RWPE2 (cell line): Measurements from ENCODE around the gene NR4A3.

Experiments used
- ATAC-seq: fragments of 200-7000 bp; cut with Tn5 transposase; 3 replicates; pipeline ENCODE4 v1.9.1; 2021; ENCODE audit warnings: low read depth
- DNase-seq: peaks from one replicate; pipeline ENCODE4 v3.0.0-alpha.2; 2020; ENCODE audit warnings: low spot score
- H3K27ac ChIP-seq: fragments of 450-650 bp; 2 replicates; pipeline ENCODE4 v1.5.1; 2017; ENCODE audit warnings: mild to moderate bottlenecking; ENCODE audit not compliant: poor library complexity, severe bottlenecking
- H3K27me3 ChIP-seq: fragments of 250-450 bp; sonication (Bioruptor Pico); 2 replicates; pipeline ENCODE4 v1.5.1; 2021; ENCODE audit warnings: mild to moderate bottlenecking, moderate library complexity; ENCODE audit not compliant: insufficient read depth, poor library complexity, severe bottlenecking
- H3K36me3 ChIP-seq: fragments of 250-450 bp; sonication (Bioruptor Pico); 2 replicates; pipeline ENCODE4 v1.5.1; 2020; ENCODE audit warnings: low read depth, mild to moderate bottlenecking, moderate library complexity
- H3K4me1 ChIP-seq: fragments of 250-450 bp; sonication (Bioruptor Pico); 2 replicates; pipeline ENCODE4 v1.5.1; 2021; ENCODE audit warnings: mild to moderate bottlenecking, moderate library complexity; ENCODE audit not compliant: insufficient read depth, poor library complexity, severe bottlenecking
- H3K4me3 ChIP-seq: fragments of 250-450 bp; sonication (Bioruptor Pico); 2 replicates; pipeline ENCODE4 v1.5.1; 2021; ENCODE audit warnings: mild to moderate bottlenecking, moderate library complexity; ENCODE audit not compliant: severe bottlenecking
- H3K9me3 ChIP-seq: fragments of 250-450 bp; sonication (Bioruptor Pico); 2 replicates; pipeline ENCODE4 v1.5.1; 2021; ENCODE audit warnings: mild to moderate bottlenecking, moderate library complexity; ENCODE audit not compliant: severe bottlenecking
- TF ChIP-seq, protein P1 (sequence below): fragments of 450-650 bp; IDR thresholded peaks from one replicate; pipeline ENCODE4 v1.5.1; 2017; ENCODE audit warnings: mild to moderate bottlenecking, moderate library complexity; ENCODE audit not compliant: poor library complexity, severe bottlenecking

The NR4A3 gene

DNA sequence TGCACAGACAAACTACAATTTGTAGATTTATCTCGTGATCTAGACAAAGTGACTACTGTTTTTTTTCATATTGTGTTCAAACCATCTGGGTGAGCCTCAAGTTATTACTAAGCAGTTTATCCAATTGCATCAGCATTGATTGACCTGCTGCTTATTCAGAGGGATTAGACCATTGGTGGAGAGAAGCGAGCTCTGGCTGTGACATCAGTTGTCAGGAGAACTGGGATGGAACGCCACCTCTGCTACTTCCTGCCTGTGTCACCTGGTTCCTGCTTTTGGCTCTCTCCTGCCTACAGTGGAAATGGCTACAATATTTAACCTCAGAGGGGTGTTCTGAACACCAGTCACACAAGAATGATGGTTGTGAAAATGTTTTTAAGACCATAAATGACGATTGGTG, 12.1 kb downstream of the NR4A3 start:
- no peak for ATAC-seq
- TF ChIP-seq, protein P1, sequence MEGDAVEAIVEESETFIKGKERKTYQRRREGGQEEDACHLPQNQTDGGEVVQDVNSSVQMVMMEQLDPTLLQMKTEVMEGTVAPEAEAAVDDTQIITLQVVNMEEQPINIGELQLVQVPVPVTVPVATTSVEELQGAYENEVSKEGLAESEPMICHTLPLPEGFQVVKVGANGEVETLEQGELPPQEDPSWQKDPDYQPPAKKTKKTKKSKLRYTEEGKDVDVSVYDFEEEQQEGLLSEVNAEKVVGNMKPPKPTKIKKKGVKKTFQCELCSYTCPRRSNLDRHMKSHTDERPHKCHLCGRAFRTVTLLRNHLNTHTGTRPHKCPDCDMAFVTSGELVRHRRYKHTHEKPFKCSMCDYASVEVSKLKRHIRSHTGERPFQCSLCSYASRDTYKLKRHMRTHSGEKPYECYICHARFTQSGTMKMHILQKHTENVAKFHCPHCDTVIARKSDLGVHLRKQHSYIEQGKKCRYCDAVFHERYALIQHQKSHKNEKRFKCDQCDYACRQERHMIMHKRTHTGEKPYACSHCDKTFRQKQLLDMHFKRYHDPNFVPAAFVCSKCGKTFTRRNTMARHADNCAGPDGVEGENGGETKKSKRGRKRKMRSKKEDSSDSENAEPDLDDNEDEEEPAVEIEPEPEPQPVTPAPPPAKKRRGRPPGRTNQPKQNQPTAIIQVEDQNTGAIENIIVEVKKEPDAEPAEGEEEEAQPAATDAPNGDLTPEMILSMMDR, result no peak

DNA sequence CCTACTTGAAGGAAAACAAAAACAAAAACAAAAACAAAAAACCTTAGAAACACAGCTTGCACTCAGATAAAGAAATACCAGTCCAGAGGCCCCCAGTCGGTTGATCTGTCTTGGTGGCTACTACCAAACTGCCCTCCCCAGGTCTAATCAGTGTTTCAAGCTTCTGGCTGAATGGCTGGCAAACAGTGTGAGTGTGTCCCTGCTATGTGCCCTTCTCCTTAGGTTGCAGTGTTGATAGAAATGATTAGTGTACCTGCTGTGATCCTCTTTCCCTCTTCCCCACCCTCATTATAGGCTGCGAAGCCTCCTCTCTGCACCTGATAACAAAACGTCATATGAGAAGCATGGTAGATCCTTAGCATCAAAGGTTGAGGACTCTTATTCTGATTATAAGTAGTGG, 12.8 kb downstream of the NR4A3 start:
- H3K27ac ChIP-seq, result no peak overlapping the region
- no peak for ATAC-seq
- DNase-seq, result no peak
- no peaks in the 10 kb centered on the region for H3K36me3 ChIP-seq
- H3K4me1 ChIP-seq, result no peaks in the 10 kb centered on the region
- H3K4me3 ChIP-seq, result no peak overlapping the region
- TF ChIP-seq, protein P1, result no peak
- H3K27me3 ChIP-seq, result peaks cover 25% of the 10 kb centered on the region
- H3K9me3 ChIP-seq, result no peaks in the 10 kb centered on the region

More for the DNA sequence above, 12.1 kb downstream of the NR4A3 start:
- Histone ChIP-seq H3K4me3 (no peak overlapping the region), H3K9me3 (no peaks in the 10 kb centered on the region), H3K36me3 (no peaks in the 10 kb centered on the region), H3K27ac (no peak overlapping the region), H3K4me1 (no peaks in the 10 kb centered on the region), H3K27me3 (peaks cover 33% of the 10 kb centered on the region)
- no peak for DNase-seq

DNA sequence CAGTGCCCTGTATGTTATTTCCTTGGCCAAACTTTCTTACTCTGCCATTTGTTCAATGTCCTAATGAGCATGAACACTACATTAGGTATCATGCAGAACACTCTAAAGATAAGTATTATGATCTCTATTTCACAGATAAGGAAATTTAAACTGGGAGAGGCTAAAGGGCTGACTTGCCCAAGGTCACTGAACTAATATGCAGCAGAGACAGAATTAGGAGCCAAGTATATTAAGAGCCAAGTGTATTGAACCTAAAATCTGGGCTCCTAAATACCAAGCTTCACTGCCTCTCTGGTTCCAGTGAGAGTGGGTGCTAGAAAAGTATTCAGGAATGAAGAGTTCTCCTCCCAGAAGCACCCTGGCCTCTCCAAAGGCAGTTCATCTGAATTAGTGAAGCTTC, 13.5 kb downstream of the NR4A3 start:
- Histone ChIP-seq H3K4me3 (no peak overlapping the region), H3K27ac (no peak overlapping the region), H3K27me3 (peaks cover 19% of the 10 kb centered on the region), H3K36me3 (no peaks in the 10 kb centered on the region), H3K4me1 (no peaks in the 10 kb centered on the region), H3K9me3 (no peaks in the 10 kb centered on the region)
- no peak for DNase-seq
- ATAC-seq, result no peak
- TF ChIP-seq, protein P1, result no peak

DNA sequence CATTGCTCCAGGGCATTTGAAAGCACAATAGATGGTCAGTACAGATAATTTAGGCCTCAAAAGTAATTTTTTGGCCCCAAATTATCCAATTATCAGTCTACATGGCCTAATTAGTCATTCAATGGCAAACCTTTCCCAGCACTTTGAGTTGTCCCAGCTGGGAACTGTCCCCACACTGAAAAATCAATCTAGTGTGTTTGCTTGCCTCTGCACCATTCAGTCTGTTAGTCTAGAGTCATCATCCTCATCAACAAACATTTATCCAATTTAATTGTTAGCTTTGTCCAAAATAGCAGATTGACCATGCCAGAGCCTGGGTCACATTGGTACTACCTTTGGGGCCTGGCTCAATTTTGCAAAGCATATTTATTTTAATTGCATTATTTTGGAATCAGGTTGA, 13.9 kb downstream of the NR4A3 start:
- ATAC-seq (no peak), DNase-seq (no peak)
- Histone ChIP-seq H3K9me3 (no peaks in the 10 kb centered on the region), H3K27ac (no peak overlapping the region), H3K27me3 (peaks cover 14% of the 10 kb centered on the region), H3K4me1 (no peaks in the 10 kb centered on the region), H3K4me3 (no peak overlapping the region), H3K36me3 (no peaks in the 10 kb centered on the region)
- TF ChIP-seq, protein P1, result no peak

DNA sequence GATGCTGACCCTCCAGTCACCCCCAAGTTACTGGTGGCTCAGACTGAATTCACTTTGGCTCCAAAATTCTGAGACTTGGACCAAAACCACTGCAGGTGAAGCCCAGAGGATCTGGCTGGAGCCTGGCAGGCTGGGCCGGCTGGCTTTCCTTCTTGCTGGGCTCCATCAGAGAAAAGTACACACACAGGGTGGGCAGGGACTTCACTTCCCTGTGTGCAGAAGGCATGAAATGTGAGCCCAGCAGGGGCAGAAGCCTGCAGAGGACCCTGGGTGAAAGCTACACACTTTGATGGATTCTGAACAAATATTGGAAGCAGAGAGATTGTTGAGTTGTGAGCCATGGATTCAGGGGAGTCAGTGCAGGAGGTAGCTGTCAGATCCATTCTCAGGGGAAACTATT, 18.4 kb downstream of the NR4A3 start:
- no peaks in the 10 kb centered on the region for H3K9me3 ChIP-seq
- H3K4me1 ChIP-seq, result no peaks in the 10 kb centered on the region
- no peaks in the 10 kb centered on the region for H3K36me3 ChIP-seq
- ATAC-seq (no peak), DNase-seq (no peak)
- H3K27me3 ChIP-seq, result no peaks in the 10 kb centered on the region
- H3K4me3 ChIP-seq, result no peak overlapping the region
- no peak overlapping the region for H3K27ac ChIP-seq
- TF ChIP-seq, protein P1, result no peak
